ENCODE data around the gene TNFRSF9. TPM values are rescaled to one million over a fixed set of nuclear protein-coding genes. Genes with fewer than 3 reads are reported as not detected.

The TNFRSF9 gene
- total and polyA plus RNA-seq, 10 donors = 2.2 to 11.7 (median 3.5) TPM

DNA sequence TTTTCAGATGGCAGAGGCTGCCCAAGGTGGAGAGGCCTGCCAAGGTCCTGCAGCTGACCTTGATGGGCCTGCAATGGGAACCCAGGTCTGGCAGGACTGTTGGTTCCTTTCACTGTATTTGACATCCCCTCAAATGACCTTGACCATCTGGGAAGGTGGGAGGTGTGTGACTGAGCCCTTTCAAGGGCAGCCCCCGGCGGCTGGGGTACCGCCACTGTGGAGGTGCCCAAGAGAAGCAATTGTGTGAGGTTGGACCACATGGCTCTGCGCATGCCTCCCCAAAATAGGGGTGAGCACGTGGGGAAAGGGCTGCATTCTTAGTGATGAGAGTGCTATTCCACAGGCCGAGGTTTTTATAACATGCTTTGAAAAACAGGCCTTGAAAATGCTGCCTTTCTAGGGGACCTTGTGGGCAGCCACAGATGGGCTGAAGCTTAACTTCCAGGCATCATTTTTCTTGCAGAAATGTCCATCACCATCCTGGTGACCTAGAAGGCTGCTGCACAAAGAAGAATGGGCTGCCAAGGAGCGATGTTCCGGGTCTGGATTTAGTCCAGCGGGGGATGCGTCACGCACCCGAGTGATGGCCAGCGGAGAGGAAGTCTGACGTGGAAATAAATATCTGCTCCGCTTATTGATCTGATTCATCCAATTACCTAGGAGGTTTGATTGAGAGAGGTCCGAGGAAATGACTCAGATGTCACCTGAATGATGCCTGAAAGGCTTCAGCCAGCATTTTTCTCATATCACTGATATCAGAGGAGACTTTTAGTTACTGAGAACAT lies 71.3 kb downstream of the TNFRSF9 start:
- TF ChIP-seq, protein P1, sequence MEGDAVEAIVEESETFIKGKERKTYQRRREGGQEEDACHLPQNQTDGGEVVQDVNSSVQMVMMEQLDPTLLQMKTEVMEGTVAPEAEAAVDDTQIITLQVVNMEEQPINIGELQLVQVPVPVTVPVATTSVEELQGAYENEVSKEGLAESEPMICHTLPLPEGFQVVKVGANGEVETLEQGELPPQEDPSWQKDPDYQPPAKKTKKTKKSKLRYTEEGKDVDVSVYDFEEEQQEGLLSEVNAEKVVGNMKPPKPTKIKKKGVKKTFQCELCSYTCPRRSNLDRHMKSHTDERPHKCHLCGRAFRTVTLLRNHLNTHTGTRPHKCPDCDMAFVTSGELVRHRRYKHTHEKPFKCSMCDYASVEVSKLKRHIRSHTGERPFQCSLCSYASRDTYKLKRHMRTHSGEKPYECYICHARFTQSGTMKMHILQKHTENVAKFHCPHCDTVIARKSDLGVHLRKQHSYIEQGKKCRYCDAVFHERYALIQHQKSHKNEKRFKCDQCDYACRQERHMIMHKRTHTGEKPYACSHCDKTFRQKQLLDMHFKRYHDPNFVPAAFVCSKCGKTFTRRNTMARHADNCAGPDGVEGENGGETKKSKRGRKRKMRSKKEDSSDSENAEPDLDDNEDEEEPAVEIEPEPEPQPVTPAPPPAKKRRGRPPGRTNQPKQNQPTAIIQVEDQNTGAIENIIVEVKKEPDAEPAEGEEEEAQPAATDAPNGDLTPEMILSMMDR (IDR thresholded peaks at IDR 0.05 in 8 of 11, conservative IDR thresholded peaks at IDR 0.05 in 3 of 11) = no peak
- TF ChIP-seq POLR2AphosphoS5 (IDR thresholded peaks at IDR 0.05) = no peak
- TF ChIP-seq POLR2A (IDR thresholded peaks at IDR 0.05) = no peak
- Histone ChIP-seq H3K4me3 (no peak overlapping the region), H3K9me3 (no peaks in the 10 kb centered on the region), H3K36me3 (no peaks in the 10 kb centered on the region), H3K27ac (no peak overlapping the region), H3K4me1 (no peaks in the 10 kb centered on the region), H3K27me3 (replicated peaks in 1 of 7) (no peaks in the 10 kb centered on the region)
- intact Hi-C loops (cut with DNase I; ENCODE audit: low total_unique reads) = no loop called here
- 84 to 90% (median 87%) methylated on average over 16 of the region's 16 CpGs for WGBS, 5 donors
- DNase-seq = no peak

DNA sequence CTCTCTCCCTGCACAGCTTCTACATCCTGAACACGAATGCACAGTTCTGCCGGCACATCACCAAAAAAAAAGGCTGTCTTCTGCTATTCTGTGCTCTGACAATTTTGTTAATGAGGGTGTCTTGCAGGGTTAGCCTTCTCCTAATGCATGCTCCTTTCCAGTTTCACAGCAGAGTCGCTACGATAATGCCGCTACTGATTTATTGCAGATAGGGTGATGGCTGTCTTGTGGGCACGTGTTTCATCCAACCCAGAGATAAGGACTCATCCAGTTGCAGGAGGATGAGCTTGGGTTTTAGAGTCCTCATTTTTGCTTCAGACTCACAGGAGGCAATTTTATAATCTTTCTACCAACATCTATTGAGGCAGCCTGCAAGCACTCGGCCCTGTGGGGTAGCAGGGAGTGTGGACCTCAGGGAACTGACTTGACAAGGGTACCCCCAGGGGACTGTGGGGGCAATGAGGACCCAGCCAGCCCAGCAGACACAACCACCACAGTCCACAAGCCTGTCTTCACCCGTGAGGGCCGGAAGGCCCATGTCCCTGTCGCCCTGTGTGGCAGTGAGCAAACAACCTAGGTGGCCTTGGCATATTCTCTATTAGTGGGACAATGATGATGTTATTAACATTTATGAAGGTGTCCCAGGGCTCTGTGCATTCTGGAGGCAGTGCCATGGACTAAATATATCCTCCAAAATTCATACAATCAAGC lies 72.4 kb downstream of the TNFRSF9 start:
- no peak for DNase-seq

DNA sequence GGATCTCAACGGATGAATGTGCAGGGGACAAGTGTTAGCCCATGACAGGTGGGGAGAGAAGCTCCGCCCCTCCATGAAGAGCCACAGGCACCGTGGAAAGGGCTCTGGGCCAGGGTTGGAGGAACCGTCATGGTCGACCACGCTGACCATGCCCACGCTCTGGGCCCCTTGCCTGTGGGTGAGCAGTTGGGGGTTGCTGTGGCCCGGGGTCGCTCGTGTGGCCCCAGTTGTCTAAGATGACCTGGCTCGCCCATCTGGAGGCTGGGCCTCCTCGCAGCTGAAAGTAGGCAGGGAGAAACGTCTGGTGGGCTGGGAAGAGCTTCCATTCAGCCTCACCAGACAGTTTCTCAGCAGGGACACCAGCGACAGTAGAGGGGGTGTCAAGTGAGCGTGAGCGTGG lies 74.7 kb downstream of the TNFRSF9 start:
- no peak for DNase-seq
- no peaks in the 10 kb centered on the region for H3K9me3 ChIP-seq
- H3K27ac ChIP-seq = no peak overlapping the region
- WGBS, 5 donors = 80 to 92% (median 90%) methylated on average over 15 to 16 of the region's 16 CpGs
- TF ChIP-seq, protein P1 (IDR thresholded peaks at IDR 0.05 in 8 of 11, conservative IDR thresholded peaks at IDR 0.05 in 3 of 11) = no peak
- TF ChIP-seq POLR2A (IDR thresholded peaks at IDR 0.05) = no peak
- TF ChIP-seq POLR2AphosphoS5 (IDR thresholded peaks at IDR 0.05) = no peak
- intact Hi-C loops (cut with DNase I; ENCODE audit: low total_unique reads) = no loop called here
- no peaks in the 10 kb centered on the region for H3K36me3 ChIP-seq
- no peak overlapping the region for H3K4me3 ChIP-seq
- no peaks in the 10 kb centered on the region for H3K4me1 ChIP-seq
- H3K27me3 ChIP-seq (replicated peaks in 1 of 7) = no peaks in the 10 kb centered on the region

More for the DNA sequence above, 72.4 kb downstream of the TNFRSF9 start:
- WGBS, 5 donors = 70 to 92% (median 79%) methylated on average over 10 of the region's 10 CpGs
- intact Hi-C loops (cut with DNase I; ENCODE audit: low total_unique reads) = no loop called here
- Histone ChIP-seq H3K36me3 (no peaks in the 10 kb centered on the region), H3K9me3 (no peaks in the 10 kb centered on the region), H3K4me1 (no peaks in the 10 kb centered on the region), H3K27me3 (replicated peaks in 1 of 7) (no peaks in the 10 kb centered on the region), H3K4me3 (no peak overlapping the region), H3K27ac (no peak overlapping the region)
- TF ChIP-seq POLR2AphosphoS5 (IDR thresholded peaks at IDR 0.05) (no peak), POLR2A (IDR thresholded peaks at IDR 0.05) (no peak)
- TF ChIP-seq, protein P1 (IDR thresholded peaks at IDR 0.05 in 8 of 11, conservative IDR thresholded peaks at IDR 0.05 in 3 of 11) = no peak

Small RNA genes lying within 50 kb of the gene (small RNA-seq; reads per million reads assigned to genes)
- 0 reads per million in 4 donors for gene RF00019

Other genes with a start within 250 kb of the TNFRSF9 start
- gene VAMP3, start 169.5 kb downstream of the TNFRSF9 start, total RNA-seq = 100 to 1,000 TPM in 3 of 7 donors, 10 to 100 TPM in 4; 71.5 to 181 (median 90.6) TPM
- 10 to 100 TPM; 29.9 to 52.1 (median 31.1) TPM for gene VAMP3, start 169.5 kb downstream of the TNFRSF9 start, polyA plus RNA-seq
- 10 to 100 TPM in 5 of 7 donors, 1 to 10 TPM in 2; 7.7 to 17.5 (median 14.1) TPM for gene PER3, start 156.5 kb downstream of the TNFRSF9 start, total RNA-seq
- gene PER3, start 156.5 kb downstream of the TNFRSF9 start, polyA plus RNA-seq = 1 to 10 TPM; 1.7 to 3.5 (median 3.2) TPM
- 1 to 10 TPM in 1 of 7 donors, under 1 TPM in 3, not detected in 3; 0.63 to 3.9 (median 0.78) TPM for gene UTS2, start 87.8 kb downstream of the TNFRSF9 start, total RNA-seq
- 1 to 10 TPM in 1 of 3 donors, under 1 TPM in 2; 0.45 to 5.3 (median 0.71) TPM for gene UTS2, start 87.8 kb downstream of the TNFRSF9 start, polyA plus RNA-seq
- 100 to 1,000 TPM in 6 of 7 donors, 10 to 100 TPM in 1; 93.5 to 183 (median 160) TPM for gene PARK7, start 20.9 kb upstream of the TNFRSF9 start, total RNA-seq
- 100 to 1,000 TPM; 274 to 370 (median 289) TPM for gene PARK7, start 20.9 kb upstream of the TNFRSF9 start, polyA plus RNA-seq
- 10 to 100 TPM in 2 of 7 donors, 1 to 10 TPM in 5; 7.6 to 12.5 (median 8.5) TPM for gene ERRFI1, start 85.5 kb upstream of the TNFRSF9 start, total RNA-seq
- 1 to 10 TPM; 2.0 to 5.7 (median 5.0) TPM for gene ERRFI1, start 85.5 kb upstream of the TNFRSF9 start, polyA plus RNA-seq